ENCODE results near the gene OR11L1.

Gene OR11L1

DNA sequence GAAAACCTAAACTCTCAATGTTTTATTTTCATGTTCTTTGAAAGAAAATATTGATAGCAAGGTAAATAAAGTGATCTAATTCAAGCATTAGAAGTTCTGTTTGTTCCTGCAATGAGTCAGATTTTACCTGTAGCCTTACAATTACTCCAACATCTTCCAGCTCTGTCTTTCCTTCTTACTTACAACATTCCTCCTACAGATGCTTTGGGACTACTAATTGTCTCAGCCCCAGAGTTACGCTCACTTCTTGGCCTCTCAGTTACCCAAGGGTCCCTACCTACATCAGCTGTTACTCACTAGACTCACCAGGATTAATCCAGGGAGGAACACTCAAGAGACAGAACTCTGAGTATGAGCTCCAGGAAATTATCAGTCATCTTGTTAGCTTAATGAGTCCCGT is 44.2 kb downstream of the OR11L1 start:
- no peak for DNase-seq
